GM12873 (cell line): ENCODE measurements around the gene ZNF778.

Experiments used
- CTCF ChIP-seq: IDR thresholded peaks from 2 replicates; pipeline ENCODE4 v1.5.1; 2012; ENCODE audit warnings: low read depth, mild to moderate bottlenecking, moderate library complexity, low read length, control low read depth; ENCODE audit not compliant: insufficient read depth; ENCODE audit errors: missing control alignments

ZNF778 gene

DNA sequence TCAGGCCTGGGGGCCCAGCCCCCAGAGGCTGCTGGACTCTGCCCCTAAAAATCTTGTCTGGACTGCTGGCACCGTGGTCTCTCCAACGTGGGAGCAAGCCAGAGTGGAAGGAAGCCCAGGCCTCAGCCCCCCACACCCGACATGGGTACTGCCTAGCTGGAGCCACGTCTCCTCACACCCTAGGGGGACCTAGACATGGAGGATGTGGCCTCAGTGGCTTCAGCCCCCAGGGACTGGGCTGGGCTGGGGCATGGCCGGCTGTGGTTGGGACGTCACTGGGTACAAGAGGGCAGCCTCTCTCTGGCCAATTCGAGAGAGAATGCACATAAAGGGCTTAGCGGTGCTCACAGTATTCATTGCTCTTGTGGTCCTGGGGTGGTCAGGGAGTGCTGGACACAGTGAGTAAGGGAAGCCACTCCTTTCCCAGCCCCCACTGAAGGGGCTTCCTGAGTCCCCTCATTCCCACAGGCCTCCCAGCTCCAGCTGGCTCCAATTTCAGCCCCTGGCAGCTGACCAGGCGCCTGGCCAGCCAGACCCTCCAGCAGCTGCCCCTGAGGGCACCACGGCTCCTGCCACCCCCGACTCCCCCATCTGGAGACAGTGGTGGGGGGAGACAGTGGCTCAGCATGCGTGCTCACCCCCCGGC is 44.9 kb upstream of the ZNF778 start:
- TF ChIP-seq CTCF, result no peak

DNA sequence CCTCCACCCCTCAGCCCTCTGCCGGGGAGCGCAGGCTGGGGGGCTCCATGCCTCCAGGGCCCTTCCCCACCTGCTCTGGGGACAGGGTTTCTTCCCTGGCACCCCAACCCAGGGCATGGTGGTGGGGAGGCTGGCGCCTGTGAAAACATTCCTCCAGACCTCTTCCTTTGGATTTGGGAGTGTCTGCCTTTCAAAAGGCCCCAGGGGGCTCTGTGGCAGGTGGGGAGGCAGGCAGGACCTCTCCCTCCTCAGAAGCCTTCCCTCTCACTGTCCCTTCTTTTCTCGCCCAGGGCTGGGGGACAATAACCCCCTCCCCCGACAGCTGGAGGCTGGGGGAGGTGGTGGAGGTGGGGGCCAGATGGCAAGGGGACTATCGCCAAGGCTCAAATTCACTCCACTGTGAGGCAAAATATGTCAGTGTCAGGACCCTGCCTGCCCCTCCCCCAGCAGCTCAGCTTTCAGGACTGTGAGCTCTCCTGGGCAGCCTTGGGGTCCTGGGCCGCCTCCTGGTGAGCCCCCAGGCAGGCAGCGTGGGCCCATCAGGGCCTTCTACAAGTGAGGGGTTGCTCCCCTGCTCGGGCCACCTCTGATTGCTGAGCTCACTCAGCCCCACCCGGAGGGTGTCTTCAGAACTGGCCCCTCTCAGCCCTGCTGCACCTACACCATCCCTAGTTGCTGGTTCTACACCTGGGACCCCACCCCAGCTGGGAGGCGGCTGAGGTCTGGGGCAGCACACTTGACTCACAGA is 44.2 kb upstream of the ZNF778 start:
- TF ChIP-seq CTCF, result no peak

DNA sequence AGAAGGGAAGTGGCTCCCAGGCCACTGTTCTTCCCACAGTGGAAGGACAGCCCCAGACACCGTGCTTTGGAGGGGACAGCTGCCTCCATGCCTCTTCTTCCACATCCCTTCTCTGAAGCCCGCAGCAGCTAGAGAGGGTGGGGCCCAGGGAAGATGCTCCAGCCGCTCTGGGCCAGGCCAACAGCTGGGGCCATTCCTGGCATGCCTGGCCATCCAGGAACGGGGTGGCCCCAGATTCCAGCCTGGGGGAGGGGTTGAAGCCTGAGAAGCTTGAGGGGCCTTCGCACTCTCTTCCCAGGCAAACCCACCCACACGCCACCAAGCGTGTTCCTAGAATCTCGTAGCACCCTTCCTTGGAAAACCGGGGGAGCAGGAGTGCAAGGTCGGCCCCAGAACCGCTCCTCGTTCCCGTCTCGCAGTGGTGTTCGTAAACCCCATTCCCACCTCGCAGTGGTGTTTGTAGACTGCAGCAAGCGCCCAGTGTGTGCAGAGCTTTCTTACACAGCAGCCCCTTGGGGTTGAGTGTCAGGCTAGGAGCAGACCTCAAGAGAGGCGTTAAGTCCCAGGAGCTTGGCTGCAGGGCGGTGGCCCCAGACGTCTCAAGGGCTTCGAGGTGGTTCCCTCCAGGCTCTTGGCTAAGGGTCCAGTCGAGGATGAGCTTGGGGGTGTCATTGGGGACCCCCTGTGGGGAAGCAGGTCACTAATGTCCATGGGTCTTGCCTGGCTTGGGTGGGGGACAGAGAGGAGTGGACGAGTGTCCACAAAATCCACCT is 43.3 kb upstream of the ZNF778 start:
- no peak for TF ChIP-seq CTCF

GRCh38 chr16:89174877-89175276 is 42.6 kb upstream of the ZNF778 start:
- no peak for TF ChIP-seq CTCF

DNA sequence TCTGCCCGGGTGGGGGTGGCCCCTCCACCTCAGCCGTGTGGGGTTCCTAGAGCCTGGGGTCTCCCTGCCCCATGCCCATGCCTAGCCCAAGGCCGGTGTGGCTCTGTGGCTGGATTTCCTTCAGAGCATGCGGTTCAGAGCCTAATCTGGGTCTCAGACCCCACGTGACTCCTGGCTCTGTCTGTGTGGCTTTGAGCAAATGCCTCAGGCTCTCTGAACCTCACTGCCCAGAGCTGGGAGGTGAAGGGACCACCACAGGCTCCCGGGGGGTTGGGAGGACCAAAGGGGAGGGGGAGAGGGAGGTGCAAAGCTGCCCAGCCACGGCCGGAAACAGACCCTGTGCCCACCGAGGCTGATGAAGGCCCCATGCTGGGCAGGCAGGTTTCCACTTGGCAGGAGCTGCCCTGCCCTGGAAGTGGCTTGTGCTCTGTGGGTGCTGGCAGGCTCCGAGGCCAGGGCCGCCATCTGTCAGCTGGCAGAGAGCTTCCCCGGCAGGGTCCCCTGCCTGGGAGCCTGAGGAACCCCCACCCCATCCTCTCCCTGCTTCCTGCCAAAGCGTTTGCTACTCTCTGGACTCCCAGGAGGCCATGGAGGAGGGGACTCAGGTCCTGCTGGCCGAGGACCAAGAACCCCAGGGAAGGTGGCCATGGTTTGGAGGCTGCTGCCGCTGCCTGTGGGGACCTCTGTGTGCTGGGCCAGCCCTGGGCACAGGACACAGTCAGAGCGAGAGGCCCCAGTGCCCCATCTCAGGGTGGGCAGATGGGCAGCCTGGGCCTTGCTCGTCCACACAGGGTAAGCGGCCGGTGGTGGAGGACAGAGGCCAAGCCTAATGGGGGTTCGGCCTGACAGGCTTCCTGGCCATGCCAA is 42.0 kb upstream of the ZNF778 start:
- TF ChIP-seq CTCF, result no peak

- no peak for TF ChIP-seq CTCF
These were observed 41.3 kb upstream of the ZNF778 start for GRCh38 chr16:89176147-89176690.

GRCh38 chr16:89176717-89177116 is 40.8 kb upstream of the ZNF778 start:
- TF ChIP-seq CTCF, result no peak
